K562 treated with DMSO at 1 percent for 24 hours (cell line): ENCODE data around the gene SNAPC1. TPM values are rescaled to one million over a fixed set of nuclear protein-coding genes. Genes with fewer than 3 reads are reported as not detected.

Experiments used
- total RNA-seq: library from RNA; unstranded; fragments of 300-600 nt; gene quantifications from 2 replicates; pipeline ENCODE4 v1.2.3, GENCODE V29; 2022; ENCODE audit warnings: low read depth; ENCODE audit not compliant: insufficient read depth

The SNAPC1 gene, protein sequence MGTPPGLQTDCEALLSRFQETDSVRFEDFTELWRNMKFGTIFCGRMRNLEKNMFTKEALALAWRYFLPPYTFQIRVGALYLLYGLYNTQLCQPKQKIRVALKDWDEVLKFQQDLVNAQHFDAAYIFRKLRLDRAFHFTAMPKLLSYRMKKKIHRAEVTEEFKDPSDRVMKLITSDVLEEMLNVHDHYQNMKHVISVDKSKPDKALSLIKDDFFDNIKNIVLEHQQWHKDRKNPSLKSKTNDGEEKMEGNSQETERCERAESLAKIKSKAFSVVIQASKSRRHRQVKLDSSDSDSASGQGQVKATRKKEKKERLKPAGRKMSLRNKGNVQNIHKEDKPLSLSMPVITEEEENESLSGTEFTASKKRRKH
- total RNA-seq: 3.6 and 4.6 TPM in 2 replicates

DNA sequence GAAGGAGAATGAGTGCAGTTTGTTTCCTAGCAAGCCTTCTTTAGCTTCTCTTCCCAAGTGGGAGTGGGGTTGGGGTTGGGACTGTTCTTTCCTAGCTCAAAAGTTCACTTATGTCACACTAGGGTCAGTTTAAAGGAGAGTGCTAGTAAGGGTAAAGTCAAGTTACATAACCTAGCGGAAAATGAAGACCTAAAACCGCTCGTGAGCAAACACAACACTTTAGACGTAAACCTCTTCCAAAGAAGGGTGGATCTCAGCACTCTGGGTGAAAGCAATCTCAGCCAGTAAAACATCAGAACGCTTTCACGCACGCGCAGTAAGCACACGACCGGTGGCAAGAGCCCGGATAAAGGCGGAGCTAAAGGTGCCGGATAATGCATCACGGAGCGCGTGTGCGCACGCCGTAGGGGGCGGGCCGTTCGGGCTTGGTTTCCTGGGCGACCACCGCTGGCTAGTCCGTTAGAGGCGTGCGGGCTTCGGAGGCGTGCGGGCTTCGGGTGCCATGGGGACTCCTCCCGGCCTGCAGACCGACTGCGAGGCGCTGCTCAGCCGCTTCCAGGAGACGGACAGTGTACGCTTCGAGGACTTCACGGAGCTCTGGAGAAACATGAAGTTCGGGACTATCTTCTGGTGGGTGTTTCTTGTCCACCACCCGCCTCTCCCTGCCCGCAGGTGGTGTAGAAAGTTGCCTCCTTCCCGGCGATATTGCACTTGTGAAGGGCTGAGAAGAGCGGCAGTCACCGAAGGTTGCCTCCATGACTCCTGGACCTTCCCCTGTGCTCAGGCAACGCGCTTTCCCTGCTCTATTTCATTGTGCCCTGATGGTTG, at the start of gene SNAPC1:
SNAPC1 (plus strand) TSS at position 462 of the 828 bp plus-strand sequence; CDS start at position 503, 41 bp downstream.

DNA sequence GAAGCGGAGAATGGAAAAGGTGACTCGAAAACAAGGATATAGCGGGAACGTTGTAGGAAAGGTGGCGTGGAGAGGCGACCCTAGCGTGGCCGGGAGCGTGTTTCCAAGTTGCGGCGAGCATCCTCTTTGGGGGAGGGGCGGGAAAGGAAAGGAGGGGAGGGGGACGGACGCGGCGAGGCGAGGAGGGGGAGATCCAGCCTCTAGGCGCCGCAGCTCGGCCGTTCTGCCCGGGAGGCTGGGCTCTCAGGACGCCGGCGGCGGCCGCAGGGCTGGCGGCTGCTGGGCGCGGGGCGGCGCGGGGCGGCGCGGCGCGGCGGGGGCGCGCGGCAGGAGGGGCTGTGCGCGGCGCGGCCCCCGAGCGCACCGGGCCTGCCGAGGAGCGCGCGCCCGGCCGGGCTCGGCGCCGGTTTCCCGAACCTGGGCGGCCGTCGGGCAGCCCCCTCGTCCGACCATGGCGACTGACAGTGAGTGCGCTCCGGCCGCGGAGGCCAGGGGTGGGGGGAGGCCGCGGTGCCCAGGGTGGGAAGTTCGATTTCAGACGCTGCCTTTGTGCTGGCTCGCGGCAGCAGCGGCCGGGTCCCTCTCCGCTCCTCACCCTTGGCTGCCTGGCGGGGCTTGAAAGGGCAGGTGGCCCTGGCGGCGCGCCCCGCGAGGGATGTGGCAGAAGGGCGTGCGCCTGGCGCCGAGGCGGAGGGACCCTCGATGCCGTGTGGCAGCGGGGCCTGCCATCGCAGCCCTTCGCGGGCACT, 50.3 kb downstream of the SNAPC1 start, which contains the start of gene SYT16:
SYT16 (plus strand) TSS at position 357 of the 749 bp plus-strand sequence.

Other genes starting within 250 kb of the SNAPC1 start
- 19.6 and 23.9 TPM in 2 replicates for gene HIF1A, start 66.9 kb upstream of the SNAPC1 start, total RNA-seq
- not detected in 2 replicates for gene SYT16, start 50.3 kb downstream of the SNAPC1 start, total RNA-seq